Middle frontal gyrus (tissue), 1 donor: ENCODE results near the gene MEGF9.

ENCODE experiments used
- DNase-seq: peaks from one replicate; pipeline ENCODE4 v3.0.0-alpha.2; 2015; ENCODE audit warnings: low spot score; ENCODE audit errors: extremely low spot score

MEGF9 gene

DNA sequence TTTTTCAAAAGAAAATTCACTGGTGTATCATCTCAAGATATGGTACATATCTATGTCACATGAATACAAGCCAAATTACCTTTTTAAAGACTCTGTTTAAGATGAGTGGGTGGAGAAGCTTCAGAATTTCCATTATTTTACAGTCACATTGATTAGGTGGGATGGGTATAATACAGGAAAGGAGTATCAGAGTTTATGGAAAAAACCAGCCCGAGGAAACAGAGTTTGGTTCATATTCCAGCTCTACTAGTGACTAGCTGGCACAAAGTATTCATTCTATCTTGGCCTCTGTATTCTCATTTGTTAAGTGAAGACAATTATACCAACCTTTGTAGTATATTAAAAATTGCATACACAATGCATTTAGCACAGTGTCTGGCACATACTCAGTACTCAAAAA lies 87.8 kb downstream of the MEGF9 start:
- DNase-seq = no peak

DNA sequence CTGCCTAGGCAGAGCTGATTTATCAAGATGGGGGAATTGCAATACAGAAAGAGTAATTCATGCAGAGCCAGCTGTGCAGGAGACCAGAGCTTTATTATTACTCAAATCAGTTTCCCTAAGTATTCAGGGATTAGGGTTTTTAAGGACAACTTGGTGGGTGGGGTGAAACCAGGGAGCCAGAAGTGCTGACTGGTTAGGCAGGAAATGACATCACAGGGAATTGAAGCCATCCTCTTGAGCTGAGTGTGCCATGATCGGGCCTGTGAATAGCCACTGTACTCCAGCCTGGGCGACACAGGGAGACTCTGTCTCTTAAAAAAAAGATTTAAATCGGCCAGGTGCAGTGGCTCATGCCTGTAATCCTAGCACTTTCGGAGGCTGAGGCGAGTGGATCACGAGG lies 89.0 kb downstream of the MEGF9 start:
- no peak for DNase-seq

DNA sequence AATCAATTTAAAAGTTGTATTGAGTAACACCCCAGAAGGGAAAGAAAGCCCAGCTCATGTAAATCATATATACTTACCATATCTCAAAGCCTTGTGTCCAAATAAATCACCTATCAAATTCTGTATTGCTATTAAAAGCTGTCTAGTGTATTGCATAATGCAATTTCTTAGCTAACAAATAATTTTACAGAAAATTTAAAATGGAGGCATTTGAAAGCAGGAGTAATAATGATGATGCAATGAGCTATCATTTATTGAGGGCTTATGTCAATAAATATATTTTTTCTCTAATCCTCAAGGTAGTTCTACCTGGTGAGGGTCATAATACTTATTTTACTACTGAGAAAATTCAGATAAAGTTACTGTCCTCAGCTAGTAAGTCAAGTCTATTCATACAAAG lies 91.5 kb downstream of the MEGF9 start:
- no peak for DNase-seq

DNA sequence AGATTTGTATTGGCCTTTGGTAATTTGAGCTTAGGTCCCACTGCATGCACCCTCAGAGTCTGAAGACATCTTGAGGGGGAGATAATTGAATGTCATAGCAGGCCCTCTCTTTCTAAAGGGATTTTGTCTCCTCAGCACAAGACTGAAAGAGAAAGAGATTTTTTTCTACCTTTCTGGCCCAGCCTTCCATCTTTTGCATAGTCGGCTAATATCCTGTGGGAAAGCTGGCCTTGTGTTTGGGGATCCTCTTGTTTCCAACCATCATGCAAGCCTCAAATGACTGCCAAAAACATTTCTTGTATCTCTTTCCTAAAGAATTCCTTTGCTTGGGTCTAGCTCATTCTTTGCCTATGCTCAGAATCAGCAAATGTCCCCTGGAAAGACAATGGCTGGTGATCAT lies 92.3 kb downstream of the MEGF9 start:
- DNase-seq = no peak

DNA sequence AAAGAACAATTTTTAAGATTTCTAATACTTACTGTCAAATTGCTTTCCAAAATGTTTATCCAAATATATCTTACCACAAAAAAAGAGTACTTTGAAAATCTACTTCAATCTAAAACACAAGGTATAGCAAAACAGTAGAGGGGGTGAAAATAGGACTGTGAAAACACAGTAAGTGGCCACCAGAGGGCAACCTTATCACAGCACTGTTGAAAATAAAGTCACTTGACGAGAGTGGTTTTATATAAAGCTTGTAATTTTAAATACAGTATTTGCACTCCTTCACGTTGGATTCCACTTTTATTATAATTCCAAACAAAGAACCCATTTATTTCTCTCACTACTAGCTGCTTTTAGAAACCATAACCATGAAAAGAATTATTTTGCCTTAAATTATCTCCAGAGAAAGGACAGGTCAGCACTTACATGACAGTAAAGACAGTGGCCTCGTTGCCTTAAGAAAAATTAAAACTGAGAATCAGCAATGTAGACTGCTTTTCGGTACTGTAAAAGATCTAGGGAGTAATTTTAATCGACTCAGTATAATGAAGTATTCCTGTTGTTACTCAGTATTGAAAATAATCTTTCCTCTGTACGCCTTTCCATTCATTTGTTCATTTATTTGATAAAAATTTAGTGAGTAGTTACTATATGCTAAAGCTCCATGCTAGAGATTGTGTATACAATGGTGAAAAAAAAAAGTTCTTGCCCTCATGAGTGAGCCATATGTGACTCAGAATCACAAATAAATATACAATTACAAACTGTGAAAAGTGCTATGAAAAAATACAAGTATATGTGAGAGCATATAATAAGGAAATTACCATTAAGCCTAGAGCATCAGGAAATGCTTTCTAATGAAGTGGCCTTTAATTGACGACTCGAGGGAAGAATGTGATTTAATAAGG lies 94.3 kb downstream of the MEGF9 start:
- DNase-seq = peak; percentile 58

DNA sequence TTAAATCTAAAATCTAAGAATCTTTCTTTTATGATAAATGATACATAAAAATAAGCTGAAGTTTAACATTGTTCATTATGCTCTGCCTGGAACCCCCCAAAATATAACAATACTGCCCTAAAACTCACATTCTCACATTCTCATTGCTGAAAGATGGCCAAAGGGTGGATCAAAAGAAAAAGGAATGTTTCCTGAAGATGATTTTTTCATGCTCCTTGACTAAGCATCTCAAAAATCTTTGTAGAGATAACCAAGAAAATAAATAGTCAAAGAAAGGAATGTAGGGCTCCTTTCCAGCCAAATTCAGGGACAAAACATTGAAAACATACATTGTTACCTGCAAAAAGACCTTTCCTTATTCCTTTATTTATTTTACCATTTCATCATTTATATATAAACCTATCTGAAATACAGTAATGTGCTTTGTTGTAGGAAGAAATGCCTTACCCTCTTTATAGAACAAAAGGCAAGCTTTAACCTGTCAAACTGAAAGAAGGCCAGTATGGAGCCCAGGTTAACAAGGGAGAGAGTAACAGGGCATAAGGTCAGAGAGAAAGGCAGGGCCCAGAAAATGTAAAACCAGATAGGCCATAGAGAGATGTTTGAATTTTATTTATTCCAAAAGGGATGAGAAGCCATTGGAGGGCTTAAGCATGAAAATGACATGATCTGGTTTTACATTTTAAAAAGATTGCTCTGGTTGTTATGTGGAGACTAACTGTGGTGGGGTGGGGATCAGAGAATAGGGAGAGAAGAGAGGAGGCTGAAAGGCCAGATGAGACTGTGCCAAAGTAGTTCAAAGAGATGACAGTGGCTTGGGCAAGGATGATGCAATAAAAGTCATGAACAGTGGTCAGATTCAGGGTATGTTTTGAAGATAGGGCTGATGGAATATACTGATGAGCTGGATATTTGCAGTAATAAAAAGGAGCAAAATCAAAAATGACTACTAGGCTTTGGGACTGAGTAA lies 97.0 kb downstream of the MEGF9 start:
- no peak for DNase-seq

DNA sequence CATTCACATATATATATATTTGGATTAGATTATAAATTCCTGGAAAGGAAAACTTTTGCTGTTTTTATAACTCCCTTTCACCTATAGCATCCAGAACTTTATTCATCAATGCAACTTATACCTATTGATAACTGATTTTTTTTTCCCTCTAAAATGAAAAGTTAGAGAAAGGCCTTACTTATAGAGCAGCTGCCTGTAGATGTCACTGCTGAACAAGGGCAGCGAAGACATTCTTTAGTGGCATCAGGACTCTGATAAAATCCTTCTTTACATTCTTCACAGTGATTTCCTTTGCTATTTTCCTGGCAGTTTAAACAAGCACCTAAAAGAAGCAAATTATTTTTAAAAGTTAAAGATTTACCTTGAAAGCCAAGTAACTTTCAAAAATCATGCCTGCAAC lies 102.1 kb downstream of the MEGF9 start:
- DNase-seq = no peak

DNA sequence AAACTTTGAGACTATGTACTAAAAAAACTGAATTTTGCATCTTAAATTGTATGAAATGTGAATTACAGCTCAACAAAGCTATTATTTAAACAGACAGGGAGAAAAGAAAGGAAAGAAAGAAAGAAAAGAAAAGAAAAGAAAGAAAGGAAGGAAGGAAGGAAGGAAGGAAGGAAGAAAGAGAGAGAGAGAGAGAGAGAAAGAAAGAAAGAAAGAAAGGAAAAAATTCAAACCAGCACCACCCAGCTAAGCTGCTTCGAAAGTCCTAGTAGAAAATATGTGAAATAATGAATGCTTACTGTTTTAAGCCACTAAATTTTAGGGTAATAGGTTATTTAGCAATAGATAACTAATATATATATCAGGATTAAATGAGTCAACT lies 102.6 kb downstream of the MEGF9 start:
- no peak for DNase-seq

DNA sequence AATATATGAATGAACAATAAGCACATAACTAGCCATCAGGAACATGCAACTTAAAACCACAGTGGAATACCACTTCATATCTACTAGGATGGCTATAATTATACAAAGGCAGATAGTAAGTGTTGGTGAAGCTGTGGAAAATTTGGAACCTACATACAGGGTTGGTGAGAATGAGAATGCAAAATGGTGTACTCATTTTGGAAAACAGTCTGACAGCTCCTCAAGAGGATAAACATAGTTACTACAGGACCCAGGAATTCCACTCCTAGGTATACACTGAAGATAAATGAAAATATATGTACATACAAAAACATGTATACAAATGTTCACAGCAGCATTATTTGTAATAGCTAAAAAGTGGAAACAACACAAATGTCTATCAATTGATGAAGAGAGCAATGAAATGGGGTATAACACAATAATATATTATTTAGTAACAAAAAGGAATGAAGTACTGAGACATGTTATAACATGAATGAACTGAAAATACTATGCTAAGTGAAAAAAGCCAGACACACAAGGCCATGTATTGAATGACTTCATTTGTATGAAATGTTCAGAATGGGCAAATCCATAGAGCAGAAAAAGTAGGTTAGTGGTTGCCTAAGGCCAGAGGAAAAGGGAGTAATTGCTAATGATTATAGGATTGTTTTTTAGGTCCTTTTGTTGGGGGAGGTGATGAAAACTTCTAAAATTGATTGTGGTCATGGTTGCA lies 103.1 kb downstream of the MEGF9 start:
- no peak for DNase-seq

DNA sequence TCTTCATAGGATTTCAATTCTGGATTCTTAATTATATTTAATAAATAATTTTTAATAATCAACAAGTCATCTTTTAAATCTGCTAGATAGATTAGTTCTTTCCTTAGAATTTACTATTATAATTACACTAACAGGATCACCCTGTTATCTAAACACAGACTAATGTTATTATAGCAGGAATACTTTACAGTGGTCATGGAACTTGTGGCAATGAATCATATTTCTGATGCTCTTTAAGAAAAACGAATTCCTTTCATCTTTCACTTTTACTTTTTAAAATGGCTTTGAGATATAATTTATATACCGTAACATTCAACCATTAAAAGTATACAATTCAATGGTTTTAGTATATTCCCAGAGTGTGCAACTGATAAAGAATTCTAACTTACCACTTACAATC lies 104.6 kb downstream of the MEGF9 start:
- no peak for DNase-seq

DNA sequence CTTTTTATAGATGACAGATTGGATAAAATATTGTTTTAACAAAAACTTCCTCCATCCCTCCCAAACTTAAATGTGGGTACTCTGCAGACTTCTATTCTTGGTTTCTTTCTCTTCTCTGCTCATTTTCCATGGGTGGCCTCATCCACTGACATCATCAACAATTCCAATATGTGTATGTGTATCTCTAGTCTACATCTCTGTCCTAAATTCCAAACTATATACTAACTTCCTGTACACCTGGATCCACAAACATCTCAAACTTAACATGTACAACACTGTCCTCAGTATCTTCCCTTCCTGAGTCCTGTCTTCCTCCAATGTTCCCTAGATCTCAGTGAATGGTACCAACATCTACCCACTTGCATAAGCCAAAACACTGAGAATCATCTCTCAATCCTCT lies 105.8 kb downstream of the MEGF9 start:
- no peak for DNase-seq

DNA sequence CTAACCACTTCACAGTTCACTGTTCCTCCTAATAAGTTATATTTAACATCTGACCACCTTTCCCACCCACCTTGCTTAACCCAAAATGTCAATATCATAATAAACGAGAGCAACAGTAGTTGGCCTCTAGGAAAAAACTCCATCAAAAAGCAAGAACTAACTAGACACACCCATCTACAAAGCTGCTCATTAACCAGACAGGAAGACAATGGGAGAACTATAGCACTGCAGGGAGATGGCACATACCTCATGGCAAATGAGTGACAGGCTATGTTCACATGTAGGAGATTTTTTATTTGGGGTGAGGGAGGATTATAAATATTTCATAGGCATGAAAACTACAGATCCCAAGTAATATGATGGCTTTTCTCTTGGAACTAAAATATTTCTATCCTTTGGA lies 110.7 kb downstream of the MEGF9 start:
- DNase-seq = no peak

DNA sequence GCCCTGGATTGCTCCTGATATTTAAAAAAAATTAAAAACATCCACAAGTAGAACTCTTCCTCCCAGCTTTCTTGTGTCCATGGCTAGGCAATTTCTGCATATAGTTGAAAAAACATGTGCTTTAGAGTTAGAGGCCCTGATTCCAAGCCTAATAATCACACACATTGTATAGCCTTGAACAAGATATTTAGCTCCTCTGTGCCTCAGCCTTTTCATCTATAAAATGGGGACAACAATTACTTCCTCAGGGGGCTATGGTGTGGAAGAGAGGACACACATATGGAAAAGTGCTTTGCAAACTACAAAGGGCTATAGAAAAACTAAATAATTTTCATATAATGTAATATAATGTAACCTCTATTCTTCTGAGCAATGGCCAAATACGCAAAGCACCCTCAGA lies 111.3 kb downstream of the MEGF9 start:
- DNase-seq = no peak

DNA sequence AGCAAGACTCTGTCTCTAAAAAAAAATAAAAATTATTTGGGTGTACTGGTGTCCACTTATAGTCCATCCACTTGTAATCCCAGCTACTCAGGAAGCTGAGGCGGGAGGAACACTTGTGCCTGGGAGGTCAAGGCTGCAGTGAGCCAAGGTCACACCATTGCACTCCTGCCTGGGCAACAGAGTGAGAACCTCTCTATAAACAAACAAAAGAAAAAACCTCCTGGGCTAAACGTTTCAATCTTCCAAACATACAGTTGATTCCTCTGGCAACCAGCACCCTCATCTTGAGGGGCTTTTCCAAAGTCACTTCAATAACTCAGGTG lies 120.4 kb downstream of the MEGF9 start:
- no peak for DNase-seq

DNA sequence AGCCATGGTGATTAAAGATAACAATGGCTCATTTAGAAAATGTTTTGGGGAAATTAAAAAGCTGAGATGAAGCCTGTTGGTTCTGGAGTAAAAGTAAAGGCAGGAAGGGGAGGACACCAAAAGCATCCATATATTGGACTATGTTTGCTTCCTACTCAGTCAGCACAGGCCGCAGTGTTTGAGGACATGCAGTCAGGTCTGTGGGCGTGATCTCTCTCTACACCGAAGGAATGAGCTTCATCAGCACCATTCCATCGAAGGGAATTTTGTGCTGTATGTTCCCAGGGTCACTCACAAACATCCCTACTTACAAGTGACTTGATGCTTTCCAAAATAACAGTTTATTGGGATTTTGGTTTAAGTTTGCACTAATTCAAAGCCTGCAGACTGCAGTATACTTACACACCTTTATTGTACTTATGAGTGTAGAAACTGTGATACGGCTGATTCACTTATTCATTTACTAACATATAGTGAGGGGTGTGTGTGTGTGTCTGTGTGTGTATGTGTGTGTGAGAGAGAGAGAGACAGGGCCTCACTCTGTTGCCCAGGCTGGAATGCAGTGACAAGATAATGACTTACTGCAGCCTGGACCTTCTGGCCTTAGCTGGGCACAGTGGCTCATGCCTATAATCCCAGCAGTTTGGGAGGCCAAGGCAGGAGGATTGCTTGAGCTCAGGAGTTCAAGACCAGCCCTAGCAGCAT lies 120.9 kb downstream of the MEGF9 start:
- DNase-seq = no peak

DNA sequence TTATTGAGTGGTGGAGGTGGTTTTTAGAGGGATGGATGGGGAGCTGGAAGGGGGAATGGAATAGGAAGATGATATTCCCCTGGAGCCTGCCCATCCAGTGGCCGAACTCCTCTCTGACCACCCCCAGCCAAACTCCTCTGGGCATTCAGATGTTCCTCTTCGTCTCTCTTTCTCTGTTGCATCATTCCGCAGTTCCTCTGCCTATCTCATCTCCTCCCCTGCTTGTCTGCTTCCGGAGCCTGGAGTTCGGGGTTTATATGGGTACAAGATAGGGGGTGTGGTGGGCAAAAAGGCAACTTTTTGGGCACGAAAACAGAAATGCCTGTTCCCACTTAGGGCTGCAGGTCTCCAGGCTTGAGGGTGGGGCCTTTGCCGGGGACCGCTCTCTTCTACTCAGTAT lies 122.1 kb downstream of the MEGF9 start:
- no peak for DNase-seq

DNA sequence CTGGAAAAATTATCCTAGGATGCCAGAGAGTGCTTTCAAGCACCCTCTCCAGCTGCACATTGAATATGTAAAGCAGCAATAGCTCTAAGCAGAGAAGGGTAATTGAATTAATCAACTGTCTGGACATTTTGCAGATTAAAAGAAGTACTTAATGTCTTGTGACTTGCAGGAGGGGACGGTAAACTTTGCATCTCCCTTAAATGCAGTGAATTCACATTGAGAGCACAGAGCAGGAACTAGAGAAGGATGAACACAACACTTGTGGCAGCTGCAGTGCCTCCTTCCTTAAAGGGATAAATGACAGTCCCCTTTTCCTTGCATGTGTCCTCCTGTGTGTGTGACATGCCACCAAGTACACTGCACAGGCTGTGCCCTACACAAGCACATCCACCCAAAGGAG lies 126.9 kb downstream of the MEGF9 start:
- no peak for DNase-seq

DNA sequence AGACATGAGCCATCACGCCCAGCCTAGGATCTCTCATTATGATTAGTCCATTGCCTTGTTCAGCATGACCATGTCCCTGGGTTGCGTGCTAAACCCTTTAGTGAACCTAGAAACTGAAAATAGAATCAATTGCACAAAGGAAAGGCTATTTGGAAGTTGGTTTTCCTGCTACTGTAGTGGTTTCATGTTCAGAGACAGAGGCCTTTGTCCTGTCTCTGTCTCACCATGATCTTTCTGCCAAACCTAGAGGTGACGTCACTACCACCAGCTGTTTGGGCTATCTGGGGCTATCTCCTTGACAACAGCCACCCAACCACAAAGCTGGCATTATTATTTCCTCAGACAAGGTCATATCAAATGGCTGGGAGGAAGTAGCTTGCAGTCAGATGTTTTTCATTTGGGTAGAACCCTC lies 130.3 kb downstream of the MEGF9 start:
- DNase-seq = peak; percentile 66

DNA sequence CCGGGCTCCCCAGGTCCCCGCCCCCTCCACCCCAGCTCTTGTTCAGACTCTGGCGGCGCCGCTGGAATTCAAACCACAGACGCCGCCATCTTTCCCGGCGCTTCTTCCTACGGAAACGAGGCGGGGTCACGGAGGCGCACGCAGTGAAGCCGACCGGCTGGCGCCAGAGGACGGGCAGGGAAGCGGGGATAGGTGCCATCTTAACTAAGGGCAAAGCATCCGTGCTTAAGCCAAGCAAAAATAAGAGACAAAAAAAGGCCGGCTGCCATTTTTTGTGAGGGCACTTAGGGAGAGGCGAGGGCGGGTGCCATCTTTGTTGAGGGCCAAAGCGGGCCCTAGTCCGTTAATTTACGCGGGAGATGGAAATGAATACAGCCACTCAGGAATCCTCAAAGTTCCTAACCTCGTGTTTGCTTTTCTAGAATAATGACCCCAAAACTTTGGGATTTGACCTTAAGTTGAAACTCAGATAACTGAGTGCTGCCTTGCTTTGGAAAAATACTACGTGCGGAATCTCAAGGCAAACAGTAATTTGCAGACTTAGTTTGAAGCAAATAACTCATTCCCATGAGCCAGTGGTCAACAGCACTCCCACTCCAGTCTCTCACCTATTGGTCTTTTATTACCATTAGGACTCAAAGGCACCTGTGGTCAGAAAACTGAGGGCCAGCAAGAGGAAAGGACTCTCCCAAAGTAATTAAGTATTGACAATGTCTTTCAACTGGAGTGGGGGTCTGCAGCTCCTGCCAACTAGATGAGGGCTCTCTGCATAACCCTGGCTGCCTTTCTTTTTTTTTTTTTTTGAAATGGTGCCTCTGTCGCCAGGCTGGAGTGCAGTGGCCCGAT lies 134.0 kb downstream of the MEGF9 start, which contains the start of gene CDK5RAP2:
Gene CDK5RAP2, minus strand, starts transcription at position 117 of the 846 bp plus-strand sequence. CDS start 189 bp downstream, outside the sequence.
- DNase-seq = peak; percentile 98
